HL-60/S4 (cell line): ENCODE measurements around the gene IMMP2L.
"Not testable (repeated sequence)": the region's sequence is repeated elsewhere in the genome, so short reads cannot be mapped to it uniquely, and the experiment has no call there.

Source experiments
- in situ Hi-C: fragments of 300-500 bp; cut with MboI; formaldehyde crosslinking; loops from 2 replicates; pipeline ENCODE4 v1.14.3; 2022; ENCODE audit warnings: low sequenced_read_pairs

IMMP2L gene

DNA sequence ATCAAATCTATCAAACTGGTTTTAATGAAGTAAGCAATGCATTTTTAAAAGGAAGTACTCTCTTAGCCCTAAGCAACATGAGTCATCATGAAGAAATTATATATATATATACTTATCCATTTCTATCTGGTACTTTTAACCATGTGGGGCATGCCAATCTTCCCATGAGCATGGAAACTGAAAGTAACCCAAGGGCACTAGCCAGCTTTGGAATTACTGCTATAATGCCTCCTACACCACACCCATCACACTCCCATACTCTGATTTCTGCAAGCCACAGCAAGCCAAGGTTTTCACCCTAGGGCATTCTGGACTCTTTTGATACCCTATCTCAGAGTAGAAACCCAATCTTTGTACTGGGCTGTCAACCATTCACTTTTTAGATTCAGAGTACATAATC, 204.6 kb downstream of the IMMP2L start:
- in situ Hi-C loops: no loop called here

DNA sequence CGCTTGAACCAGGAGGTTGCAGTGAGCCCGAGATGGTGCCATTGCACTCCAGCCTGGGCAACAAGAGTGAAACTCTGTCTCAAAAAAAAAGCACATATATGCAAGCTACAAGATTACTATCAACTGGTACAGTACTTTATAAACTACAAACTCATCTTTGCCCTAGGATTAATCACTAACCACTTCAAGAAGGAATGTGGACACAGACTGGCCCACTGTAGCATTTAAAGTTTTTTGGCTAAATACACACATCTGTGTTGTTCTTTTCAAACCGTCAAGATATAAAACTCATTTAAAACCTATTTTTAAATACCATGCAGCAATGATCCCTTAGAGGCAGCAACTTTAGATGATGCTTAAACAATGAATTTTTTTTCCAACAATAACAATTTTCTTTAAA, 205.4 kb downstream of the IMMP2L start:
- in situ Hi-C loops: no loop called here

DNA sequence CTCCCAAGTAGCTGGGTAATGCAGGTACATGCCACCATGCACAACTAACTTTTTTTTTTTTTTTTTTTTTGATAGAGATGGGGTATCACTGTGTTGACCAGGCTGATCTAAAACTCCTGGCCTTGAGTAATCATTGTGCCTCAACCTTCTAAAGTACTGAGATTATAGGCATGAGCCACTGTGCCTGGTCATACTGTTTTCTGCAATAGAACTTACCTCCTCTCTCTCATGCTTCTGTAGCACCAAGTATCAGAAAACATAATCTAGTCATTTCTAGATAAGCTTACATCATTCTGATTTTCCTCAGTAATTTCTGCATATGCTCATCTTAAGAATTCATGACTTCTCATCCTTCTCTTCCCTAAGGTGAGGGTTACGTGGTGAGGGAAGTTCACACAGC, 210.0 kb downstream of the IMMP2L start:
- in situ Hi-C loops: no loop called here

DNA sequence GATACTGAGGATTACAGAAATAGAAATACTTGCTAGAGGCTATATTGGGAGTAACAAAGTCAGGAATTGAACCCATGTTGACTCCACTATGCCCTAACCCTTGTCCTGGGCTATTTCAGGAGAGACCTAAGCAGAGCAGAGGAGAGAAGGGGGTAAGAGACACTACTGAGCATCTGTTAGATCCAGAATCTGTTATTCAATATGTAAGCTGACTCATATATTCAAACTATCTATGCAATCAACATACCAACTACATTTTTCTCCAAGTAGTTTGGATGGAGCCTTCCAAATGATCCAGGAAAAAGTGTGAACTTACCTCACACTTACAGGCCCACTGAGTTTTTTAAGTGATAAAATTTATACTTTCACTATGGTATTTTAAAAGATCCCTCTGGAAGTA, 216.1 kb downstream of the IMMP2L start:
- in situ Hi-C loops: no loop called here

DNA sequence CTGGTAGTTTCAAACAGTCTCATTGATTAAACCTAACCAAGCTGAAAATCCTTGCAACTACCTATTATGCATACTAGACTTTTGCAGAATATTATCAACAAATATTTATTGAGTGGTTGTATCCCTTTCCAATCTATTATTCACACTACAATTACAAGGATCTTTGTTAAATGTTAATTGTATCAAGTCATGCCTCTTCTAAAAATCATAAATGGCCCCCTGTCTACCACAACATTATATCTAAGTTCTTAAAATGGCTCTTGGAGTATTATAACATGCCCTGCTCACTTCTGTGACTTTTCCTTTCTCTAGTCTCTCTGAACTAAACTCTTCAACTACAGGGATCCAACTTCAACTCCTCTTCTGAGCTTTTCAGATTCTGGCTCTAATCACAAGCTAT, 219.3 kb downstream of the IMMP2L start:
- in situ Hi-C loops: no loop called here

DNA sequence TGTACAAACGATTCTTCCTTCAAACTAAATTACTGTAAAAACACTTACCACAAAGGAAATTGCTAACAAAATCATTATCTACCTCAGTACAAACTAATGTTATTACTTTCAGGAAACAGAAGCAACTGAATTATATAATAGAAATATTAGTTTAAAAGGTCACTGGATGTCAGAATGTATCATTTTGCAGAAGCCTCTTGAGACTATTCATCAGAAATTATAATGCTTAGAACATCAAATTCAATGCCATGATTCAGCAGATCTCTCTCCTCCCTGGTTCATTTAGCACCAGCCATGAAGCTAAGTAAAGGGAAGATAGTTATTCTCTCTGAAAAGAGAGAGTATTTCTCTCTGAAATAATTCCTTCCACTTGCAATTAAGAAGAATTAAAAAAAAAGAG, 223.3 kb downstream of the IMMP2L start:
- in situ Hi-C loops: no loop called here

DNA sequence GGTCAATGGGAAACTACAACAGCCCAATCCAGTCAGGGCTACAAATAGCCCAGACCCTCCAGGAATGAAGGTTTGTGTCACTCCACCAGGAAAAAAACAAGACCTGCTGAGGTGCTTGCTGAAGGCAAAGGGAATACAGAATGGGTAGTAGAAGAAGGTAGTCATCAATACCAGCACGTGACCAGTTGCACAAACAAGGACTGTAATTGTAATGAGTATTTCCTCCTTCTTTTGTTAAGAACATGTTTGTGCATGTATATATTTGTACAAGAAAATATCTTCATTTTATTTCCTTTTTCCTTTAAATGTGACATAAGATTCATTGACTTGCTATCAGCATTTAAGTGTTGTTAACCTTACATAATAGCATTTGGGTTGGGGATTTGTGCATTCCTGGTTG, 229.3 kb downstream of the IMMP2L start:
- in situ Hi-C loops: no loop called here

DNA sequence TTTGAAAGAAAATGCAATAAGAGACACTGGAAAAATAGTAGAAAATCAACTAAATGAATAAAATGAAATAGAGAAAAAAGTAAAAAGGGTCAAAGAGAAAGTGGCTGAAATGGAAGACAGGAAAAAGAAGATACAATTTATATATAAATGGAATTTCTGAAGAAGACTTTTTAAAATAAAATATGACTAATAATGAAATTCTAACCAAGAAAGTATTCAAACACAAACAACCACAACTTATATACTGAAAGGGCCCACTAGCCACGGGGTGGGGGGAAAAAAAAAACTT, 232.1 kb downstream of the IMMP2L start:
- in situ Hi-C loops: no loop called here

DNA sequence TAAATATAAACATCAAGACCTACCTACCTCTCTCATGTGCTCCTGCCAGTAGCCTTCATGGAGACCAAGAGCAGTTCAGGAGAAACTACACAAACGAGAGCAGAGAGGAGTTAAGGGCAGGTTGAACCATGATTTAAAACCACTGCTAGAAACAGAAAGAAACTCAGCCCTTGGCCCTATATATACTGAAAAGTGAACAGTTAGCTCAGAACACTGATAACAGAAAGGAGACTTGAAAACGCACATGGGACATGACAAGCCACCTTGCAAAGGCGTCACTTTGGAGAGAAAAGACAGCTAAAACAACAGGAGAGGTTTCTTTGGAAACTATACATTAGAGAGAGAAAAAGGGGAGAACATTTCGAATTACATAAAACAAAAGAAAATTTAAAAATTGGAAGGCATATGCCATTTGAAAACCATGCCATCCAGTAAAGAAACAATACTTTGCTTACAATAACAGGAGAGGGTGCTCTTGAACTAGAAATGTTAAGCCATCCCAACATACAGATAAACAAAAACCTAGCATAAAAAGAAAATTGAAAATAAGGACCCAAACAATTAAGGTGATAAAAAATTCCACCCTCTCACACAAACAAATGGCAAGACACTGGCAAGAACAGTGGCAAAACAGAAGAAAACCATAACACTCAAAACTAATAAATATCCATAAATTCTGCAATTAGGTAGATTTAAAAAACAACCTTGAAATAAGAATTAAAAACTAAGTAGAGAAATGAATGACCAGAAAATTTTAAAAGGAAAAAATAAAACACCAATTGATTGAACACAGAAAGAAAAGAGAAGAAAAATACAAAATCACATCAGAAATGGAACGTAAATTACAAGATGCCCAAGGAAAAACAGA, 232.7 kb downstream of the IMMP2L start:
- in situ Hi-C loops: no loop called here

DNA sequence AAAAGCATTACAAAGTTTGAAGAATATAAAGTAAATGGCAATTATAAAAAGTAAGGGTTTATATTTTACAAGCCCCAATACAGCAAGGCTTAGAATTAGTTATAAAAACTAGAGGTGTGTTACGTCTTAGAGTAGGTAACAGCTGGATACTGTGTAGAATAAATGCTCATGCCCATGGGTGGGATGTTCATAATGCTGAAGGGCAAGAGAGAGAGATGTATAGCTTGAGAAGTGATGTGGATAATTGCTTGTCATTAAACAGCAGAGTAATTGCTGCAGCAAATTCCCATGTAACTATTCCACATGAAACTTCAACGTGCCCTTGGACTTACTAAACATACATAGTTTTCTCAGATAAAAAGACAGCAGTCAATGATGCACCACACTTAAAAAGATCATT, 233.8 kb downstream of the IMMP2L start:
- in situ Hi-C loops: no loop called here

DNA sequence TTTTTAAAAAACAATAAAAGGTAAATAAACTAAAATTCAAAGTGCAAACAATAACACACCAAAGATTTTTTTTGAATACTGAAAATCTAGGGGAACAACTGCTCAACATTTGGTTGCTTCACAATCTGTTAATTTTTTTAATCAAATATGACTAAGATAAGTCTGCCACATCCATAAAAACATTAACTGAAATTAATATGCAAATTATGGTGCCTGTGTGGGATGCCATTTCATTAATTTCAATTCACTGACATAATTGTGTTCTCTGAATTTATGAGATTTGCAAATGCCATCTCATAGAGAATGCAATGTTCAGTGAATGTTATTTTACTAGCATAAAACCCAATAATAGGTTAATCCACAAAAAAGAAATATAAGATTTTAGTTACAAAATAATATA, 237.5 kb downstream of the IMMP2L start:
- in situ Hi-C loops: no loop called here

DNA sequence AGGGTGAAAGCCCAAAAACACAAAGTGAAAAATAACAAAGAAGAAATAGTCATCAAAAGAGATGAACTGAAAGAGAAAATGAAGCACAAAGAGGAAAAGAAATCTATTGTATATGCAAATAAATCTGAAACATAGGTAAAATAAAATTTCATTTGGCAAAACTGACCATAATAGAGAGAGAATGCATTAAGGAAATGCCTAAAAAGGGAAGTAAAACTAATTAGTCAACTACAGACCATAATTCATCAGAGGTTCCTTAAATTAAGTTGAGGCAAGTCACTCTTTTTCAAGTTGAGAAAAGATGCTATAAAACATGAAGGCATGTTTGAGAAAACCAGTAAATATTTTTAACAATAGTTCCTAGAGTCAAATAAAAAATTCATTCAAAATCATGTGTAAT, 238.1 kb downstream of the IMMP2L start:
- in situ Hi-C loops: no loop called here

DNA sequence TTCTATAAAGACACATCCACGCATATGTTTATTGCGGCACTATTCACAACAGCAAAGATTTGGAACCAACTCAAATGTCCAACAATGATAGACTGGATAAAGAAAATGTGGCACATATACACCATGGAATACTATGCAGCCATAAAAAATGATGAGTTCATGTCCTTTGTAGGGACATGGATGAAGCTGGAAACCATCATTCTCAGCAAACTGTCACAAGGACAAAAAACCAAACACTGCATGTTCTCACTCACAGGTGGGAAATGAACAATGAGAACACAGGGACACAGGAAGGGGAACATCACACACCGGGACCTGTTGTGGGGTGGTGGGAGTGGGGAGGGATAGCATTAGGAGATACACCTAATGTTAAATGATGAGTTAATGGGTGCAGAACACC, 238.6 kb downstream of the IMMP2L start:
- in situ Hi-C loops: not testable (repeated sequence)

DNA sequence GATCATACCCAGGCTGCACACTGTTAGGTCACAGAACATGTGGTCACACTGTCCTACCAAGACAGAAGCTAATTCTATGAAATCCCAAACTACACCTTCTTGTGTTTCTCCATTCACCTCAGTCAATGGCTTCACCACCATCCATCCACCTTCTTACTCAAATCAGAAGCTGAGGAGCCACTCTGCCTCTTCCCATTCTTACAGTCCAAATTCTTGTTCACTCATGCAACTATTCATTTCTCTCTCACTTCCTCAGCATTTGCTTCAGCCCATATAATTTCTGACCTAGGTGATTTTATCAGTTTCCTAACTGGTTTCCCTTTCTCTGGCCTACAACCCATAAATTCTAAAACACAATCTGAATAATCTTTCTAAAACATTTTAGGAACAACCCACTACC, 242.2 kb downstream of the IMMP2L start:
- in situ Hi-C loops: no loop called here

DNA sequence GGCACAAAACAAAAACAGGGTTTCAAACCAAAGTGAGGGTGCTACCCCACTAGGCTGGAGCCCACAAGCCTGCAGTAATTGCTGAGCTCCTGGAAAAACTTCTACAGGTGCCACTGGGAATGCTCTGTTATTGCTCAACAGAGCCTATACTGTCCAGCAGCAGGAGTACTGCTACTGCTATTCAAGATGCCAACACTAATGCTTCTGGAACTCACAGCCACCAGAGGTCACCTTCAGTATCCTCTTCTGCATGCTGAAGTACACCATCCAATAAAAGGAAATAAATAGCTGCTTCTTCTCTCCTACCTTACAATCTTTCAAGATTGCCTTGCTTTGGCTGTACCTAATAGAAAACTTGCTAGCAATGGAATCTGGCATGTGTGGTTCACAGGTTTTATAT, 249.3 kb downstream of the IMMP2L start:
- in situ Hi-C loops: no loop called here

DNA sequence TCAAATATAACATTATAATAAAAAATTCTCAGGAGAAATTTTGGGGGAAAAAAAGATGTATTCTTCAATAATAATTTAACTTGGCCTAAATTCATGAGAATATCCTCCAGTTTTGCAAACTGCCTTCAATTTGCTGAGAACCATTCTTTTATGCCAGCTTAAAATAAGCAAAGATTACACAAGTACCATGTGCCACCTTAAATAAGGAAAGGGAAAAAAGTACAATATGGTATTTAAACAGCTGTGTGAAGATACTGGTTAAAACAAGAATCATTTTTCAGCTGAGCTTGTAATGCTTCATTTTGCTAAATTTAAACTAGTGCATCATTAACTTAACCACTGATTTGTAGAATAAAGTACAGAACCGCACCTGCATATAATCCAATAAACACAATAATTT, 253.6 kb downstream of the IMMP2L start:
- in situ Hi-C loops: no loop called here

DNA sequence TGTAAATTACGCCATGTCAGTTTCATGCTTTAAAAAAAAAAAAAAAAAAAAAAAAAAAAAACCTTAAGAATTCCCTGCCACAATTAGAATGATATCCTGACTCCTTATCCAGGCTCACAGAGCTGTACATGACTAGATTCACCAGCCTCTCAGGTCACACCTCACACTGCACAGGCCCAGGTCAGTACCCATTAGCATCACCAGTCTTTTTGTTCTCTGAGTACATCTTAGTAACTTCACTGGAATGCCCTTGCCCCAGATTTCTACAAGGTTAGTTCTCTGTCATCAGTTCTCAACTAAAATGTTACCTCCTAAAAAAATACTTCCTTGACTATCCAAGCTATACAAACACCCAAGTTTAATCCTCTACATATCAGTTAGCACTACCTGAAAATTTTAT, 260.4 kb downstream of the IMMP2L start:
- in situ Hi-C loops: no loop called here

DNA sequence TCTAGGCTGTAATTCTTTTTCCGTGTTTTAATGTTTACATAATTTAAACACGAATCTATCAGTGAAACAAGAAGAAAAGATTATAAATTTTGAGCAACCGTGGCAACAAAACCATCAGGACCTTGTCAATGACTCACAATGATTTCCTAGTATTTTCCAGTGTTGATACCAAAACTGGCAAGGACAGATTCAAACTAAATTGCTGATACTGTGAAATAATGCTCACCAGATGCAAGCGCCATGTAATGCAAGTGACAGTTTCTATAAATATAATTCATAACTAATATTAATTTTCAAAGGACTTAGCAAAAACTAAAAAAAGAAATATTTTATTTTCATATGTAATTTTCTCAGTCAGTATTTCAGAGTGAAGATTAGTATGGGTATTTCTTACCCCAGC, 267.8 kb downstream of the IMMP2L start:
- in situ Hi-C loops: no loop called here

DNA sequence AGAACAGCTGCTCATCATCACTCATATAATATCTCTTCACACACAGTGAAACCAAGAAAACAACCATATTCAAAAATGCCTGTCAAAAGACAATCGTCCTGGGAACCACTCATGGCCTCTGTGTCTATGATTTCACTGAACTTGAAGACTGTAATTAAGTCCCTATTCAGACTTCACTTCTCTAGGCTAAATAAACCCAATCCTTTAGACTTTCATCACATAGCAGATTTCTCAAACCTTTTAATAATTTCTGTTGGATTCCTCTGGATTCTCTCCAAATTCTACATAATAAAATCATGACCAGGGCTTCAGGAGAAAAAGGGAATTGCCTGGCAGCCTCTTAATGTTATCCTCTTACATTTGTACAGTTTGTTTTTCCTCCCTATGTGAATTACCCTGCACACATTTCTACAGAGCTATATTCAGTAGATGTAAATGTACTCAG, 270.2 kb downstream of the IMMP2L start:
- in situ Hi-C loops: no loop called here

DNA sequence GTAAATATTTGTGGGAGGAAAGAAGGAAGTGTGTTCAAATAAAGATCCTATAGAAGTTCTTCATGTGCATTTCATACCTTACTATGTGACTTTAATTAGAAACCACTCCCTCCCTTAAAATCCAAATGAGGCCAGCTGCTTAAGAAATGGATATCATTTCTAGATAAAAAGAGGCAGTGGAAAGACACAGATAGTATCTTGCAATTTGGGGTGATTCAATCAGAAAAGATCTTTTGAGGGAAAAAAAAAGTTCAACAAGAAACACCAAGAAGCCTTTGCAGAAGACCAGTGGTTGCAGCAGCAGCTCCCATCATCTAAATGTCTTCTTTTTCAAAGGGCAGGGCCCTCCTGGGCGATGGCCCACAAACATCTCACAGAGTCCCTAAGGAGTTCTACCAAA, 271.3 kb downstream of the IMMP2L start:
- in situ Hi-C loops: no loop called here

DNA sequence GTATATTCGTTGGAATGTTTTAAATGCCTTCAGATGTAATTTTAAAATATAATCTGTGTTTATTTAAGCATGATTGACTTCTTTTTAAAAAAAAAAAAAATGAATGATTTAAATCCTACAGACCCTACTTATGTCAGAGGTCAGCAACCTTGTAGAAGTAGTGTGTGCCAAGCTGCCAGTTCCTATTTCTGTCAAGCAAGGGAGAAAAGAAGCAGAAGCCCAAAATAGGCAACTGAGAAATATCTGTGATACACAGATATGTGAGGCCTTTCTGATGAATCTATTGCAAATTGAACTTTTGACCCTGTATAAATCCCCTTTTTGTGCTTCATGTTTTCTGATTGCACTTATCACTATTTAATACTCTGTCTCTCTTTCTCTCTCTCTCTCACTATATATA, 271.9 kb downstream of the IMMP2L start:
- in situ Hi-C loops: no loop called here

DNA sequence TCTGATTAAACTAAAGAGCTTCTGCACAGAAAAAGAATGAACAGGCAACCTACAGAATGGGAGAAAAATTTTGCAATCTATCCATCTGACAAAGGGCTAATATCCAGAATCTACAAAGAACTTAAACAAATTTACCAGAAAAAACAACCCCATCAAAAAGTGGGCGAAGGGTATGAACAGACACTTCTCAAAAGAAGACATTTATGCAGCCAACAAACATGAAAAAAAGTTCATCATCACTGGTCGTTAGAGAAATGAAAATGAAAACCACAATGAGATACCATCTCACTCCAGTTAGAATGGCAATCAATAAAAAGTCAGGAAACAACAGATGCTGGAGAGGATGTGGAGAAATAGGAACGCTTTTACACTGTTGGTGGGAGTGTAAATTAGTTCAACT, 273.9 kb downstream of the IMMP2L start:
- in situ Hi-C loops: not testable (repeated sequence)

DNA sequence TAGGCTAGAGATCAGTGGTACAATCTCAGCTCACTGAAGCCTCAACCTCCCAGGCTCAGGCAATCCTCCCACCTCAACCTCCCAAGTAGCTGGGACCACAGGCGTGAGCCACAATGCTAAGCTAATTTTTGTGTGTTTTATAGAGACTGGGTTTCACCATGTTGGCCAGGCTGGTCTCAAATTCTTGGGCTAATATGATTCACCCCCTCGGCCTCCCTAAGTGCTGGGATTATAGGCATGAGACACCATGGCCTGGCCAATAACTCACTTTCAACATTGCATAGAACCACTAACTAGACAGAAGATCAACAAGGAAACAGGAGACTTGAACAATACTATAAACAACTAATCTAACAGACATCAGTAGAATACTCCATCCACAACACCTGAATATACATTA, 279.7 kb downstream of the IMMP2L start:
- in situ Hi-C loops: no loop called here
